Measurements from ENCODE around the gene PLCH1. TPM values are rescaled to one million over a fixed set of nuclear protein-coding genes. Genes with fewer than 3 reads are reported as not detected.

The PLCH1 gene
- total RNA-seq, 6 experiments from 2014 or later = not detected

DNA sequence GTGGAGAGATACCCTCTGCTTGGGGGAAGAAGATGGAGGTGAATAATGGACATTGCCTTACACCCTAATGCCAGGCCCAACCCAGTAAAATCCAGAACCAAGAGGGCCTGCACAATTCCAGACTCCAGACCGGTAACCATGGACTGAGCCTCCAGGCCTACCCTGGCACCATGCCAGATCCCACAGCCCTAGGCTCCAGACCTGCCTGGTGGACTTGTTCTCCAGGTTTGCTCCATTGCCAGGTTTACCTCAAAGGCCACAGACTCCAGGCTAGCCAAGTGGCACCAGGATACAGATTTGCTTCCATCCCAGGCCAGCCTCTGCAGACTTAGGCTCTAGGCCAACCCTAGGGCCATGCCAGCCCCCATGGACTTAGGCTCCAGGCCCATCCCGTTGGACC lies 14.0 kb downstream of the PLCH1 start:
- DNase-seq = no peak
- Mint-ChIP-seq H3K9me3 (no peaks in the 10 kb centered on the region), H3K36me3 (ENCODE audit: low read depth) (no peaks in the 10 kb centered on the region), H3K4me3 (no peak overlapping the region), H3K27ac (no peak overlapping the region), H3K27me3 (ENCODE audit: insufficient read depth) (no peaks in the 10 kb centered on the region; the same call in none of the 2 replicates), H3K4me1 (ENCODE audit: low read depth) (no peaks in the 10 kb centered on the region)
- TF ChIP-seq CTCF (IDR thresholded peaks at IDR 0.05) = no peak

GRCh38 chr3:155727836-155728235 lies 17.0 kb downstream of the PLCH1 start:
- H3K4me3 Mint-ChIP-seq = no peak overlapping the region
- no peaks in the 10 kb centered on the region for H3K4me1 Mint-ChIP-seq (ENCODE audit: low read depth)
- H3K36me3 Mint-ChIP-seq (ENCODE audit: low read depth) = no peaks in the 10 kb centered on the region
- no peaks in the 10 kb centered on the region for H3K9me3 Mint-ChIP-seq
- H3K27ac Mint-ChIP-seq = no peak overlapping the region
- no peak for DNase-seq
- TF ChIP-seq CTCF (IDR thresholded peaks at IDR 0.05) = no peak
- peaks cover 2% of the 10 kb centered on the region for H3K27me3 Mint-ChIP-seq (ENCODE audit: insufficient read depth)

- H3K27me3 Mint-ChIP-seq (ENCODE audit: insufficient read depth) = no peaks in the 10 kb centered on the region
- DNase-seq = no peak
- no peaks in the 10 kb centered on the region for H3K4me1 Mint-ChIP-seq (ENCODE audit: low read depth)
- H3K27ac Mint-ChIP-seq = no peak overlapping the region
- no peaks in the 10 kb centered on the region for H3K36me3 Mint-ChIP-seq (ENCODE audit: low read depth)
- H3K4me3 Mint-ChIP-seq = no peak overlapping the region
- no peak for TF ChIP-seq CTCF (IDR thresholded peaks at IDR 0.05)
- peaks cover 4% of the 10 kb centered on the region; the same call in 1 of the 2 replicates for H3K9me3 Mint-ChIP-seq
Observed at GRCh38 chr3:155714295-155714718, 30.6 kb downstream of the PLCH1 start.

DNA sequence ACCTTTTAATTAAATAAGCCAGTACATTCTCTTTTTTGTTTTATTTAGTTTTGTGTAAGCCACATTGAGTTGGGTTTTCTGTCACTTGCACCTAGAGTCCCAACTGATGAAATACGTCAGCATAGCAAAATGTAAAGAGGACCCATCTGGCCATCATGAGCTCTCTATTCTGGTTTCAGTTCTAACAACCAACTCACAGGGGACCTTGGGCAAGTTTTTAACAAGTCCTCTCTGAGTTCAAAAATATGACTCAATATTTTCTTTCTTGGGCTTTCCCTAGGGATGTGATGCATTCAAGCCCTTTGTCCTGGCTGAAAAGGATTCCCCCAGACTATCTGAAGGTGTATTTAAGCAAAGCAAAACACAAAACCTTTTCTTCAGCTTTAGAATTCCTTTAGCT lies 32.9 kb downstream of the PLCH1 start:
- no peak for TF ChIP-seq CTCF (IDR thresholded peaks at IDR 0.05)
- no peak for DNase-seq
- H3K9me3 Mint-ChIP-seq = no peaks in the 10 kb centered on the region
- H3K4me1 Mint-ChIP-seq (ENCODE audit: low read depth) = no peaks in the 10 kb centered on the region
- no peak overlapping the region for H3K27ac Mint-ChIP-seq
- no peaks in the 10 kb centered on the region for H3K36me3 Mint-ChIP-seq (ENCODE audit: low read depth)
- peaks cover 4% of the 10 kb centered on the region; the same call in 1 of the 2 replicates for H3K27me3 Mint-ChIP-seq (ENCODE audit: insufficient read depth)
- no peak overlapping the region for H3K4me3 Mint-ChIP-seq

DNA sequence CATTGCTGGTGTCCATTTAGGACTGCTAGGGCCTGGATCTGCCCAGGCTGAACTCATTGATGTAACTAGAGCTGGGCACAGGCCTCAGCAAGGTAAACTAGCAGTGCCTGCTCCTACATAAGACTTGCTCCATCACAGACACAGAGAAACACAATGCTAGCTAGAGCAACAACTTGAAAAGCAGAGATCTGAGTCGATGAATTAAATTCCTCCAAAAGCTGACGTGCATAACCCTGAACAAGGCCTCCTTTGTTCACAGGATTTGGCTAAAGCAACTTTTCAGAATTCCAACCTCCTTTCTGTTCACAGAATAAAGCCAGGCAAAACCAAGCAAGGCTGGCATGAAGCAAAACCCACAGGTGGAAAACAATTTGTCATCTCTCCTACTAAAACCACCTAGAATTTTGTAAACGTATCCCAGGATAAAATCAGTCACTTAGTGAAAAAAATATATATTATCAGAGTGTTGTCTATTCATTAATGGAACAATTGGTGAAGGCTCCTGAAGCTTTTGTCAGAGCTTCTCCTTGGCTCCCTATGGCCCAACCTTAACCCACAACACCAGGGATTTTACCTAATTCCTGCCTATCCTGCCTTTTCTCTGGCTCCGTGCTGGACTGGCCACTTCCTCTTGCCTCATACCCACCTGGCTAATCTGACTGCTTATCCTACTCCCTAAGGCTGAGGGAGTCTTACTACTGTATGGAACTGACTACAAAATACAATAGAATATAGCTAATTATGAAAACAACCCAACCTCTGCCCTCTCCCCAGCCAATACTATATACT lies 39.9 kb downstream of the PLCH1 start:
- Mint-ChIP-seq H3K27me3 (ENCODE audit: insufficient read depth) (peaks cover 4% of the 10 kb centered on the region; the same call in 1 of the 2 replicates), H3K4me1 (ENCODE audit: low read depth) (peaks cover 5% of the 10 kb centered on the region; the same call in 1 of the 2 replicates), H3K9me3 (no peaks in the 10 kb centered on the region), H3K4me3 (no peak overlapping the region), H3K27ac (no peak overlapping the region), H3K36me3 (ENCODE audit: low read depth) (no peaks in the 10 kb centered on the region)
- no peak for DNase-seq
- TF ChIP-seq CTCF (IDR thresholded peaks at IDR 0.05) = no peak

Data from HFFc6 (cell line).